ENCODE measurements around the gene MICAL3.

The MICAL3 gene

DNA sequence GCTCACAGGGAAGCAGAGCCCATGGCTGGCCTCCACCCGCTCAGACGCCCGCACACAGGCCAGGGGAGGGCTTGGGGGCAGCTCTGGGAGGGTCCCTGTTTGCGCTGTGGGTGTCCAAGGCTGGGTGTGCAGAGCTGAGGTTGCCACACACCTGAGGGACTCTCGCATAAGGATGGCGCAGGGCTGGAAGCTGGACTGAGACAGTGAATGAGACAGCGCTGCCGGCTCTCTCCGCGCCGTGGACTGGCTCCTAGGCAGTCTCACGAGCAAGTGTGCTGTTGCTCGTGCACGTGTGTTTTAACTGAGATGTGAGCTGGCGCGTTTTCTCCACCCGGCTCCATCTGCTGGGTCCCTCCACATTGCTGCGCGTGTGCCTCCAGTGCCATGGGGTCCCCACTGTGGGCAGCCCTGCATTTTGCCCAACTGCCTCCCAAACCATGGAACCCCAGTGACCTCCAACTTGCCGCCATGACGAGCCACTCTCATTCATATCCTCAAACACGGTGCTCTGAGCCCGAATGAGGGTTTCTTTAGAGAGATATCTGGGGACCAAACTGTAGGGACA lies 245.9 kb downstream of the MICAL3 start:
- Histone ChIP-seq H3K27ac (replicated peaks) (no peak overlapping the region; the same call in 1 of the 2 replicates), H3K4me3 (replicated peaks; ENCODE audit: insufficient read depth, low read length) (peak overlapping the region; percentile 38), H3K27me3 (ENCODE audit: insufficient read depth, poor library complexity, severe bottlenecking) (no peaks in the 10 kb centered on the region)
- DNase-seq (ENCODE audit: low read depth in 1 of 2, low spot score in 1 of 2): no peak
- TF ChIP-seq, protein P1, sequence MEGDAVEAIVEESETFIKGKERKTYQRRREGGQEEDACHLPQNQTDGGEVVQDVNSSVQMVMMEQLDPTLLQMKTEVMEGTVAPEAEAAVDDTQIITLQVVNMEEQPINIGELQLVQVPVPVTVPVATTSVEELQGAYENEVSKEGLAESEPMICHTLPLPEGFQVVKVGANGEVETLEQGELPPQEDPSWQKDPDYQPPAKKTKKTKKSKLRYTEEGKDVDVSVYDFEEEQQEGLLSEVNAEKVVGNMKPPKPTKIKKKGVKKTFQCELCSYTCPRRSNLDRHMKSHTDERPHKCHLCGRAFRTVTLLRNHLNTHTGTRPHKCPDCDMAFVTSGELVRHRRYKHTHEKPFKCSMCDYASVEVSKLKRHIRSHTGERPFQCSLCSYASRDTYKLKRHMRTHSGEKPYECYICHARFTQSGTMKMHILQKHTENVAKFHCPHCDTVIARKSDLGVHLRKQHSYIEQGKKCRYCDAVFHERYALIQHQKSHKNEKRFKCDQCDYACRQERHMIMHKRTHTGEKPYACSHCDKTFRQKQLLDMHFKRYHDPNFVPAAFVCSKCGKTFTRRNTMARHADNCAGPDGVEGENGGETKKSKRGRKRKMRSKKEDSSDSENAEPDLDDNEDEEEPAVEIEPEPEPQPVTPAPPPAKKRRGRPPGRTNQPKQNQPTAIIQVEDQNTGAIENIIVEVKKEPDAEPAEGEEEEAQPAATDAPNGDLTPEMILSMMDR (IDR thresholded peaks at IDR 0.05; ENCODE audit: insufficient read depth, low read length): no peak
- no peak for TF ChIP-seq SPI1 (IDR thresholded peaks at IDR 0.05; ENCODE audit: borderline replicate concordance, low read depth)

DNA sequence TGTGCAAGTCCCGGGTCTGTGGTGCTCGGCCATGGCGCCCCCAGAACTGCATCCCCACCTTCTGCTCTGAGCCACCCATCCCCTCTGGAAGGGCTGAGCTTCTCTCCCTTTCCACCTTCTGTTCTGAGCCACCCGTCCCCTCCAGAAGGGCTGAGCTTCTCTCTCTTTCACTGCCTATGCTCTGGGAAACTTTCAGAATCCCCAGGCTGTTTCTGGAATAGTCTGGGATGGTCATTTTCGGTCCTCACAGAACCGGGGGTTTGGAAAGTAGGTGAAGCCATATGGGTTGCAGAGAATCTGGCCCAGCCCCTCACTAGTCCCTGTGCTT lies 246.7 kb downstream of the MICAL3 start:
- Histone ChIP-seq H3K27ac (replicated peaks) (peak overlapping the region; percentile 91), H3K4me3 (replicated peaks; ENCODE audit: insufficient read depth, low read length) (peak overlapping the region; percentile 38), H3K27me3 (ENCODE audit: insufficient read depth, poor library complexity, severe bottlenecking) (no peaks in the 10 kb centered on the region)
- no peak for DNase-seq (ENCODE audit: low read depth in 1 of 2, low spot score in 1 of 2)
- TF ChIP-seq, protein P2, sequence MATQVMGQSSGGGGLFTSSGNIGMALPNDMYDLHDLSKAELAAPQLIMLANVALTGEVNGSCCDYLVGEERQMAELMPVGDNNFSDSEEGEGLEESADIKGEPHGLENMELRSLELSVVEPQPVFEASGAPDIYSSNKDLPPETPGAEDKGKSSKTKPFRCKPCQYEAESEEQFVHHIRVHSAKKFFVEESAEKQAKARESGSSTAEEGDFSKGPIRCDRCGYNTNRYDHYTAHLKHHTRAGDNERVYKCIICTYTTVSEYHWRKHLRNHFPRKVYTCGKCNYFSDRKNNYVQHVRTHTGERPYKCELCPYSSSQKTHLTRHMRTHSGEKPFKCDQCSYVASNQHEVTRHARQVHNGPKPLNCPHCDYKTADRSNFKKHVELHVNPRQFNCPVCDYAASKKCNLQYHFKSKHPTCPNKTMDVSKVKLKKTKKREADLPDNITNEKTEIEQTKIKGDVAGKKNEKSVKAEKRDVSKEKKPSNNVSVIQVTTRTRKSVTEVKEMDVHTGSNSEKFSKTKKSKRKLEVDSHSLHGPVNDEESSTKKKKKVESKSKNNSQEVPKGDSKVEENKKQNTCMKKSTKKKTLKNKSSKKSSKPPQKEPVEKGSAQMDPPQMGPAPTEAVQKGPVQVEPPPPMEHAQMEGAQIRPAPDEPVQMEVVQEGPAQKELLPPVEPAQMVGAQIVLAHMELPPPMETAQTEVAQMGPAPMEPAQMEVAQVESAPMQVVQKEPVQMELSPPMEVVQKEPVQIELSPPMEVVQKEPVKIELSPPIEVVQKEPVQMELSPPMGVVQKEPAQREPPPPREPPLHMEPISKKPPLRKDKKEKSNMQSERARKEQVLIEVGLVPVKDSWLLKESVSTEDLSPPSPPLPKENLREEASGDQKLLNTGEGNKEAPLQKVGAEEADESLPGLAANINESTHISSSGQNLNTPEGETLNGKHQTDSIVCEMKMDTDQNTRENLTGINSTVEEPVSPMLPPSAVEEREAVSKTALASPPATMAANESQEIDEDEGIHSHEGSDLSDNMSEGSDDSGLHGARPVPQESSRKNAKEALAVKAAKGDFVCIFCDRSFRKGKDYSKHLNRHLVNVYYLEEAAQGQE (IDR thresholded peaks at IDR 0.05; ENCODE audit: insufficient replicate concordance, low read depth): no peak
- TF ChIP-seq POLR2AphosphoS5 (IDR thresholded peaks at IDR 0.05; ENCODE audit: low read depth) (no peak), GABPA (IDR thresholded peaks at IDR 0.05; ENCODE audit: low read depth) (no peak), SPI1 (IDR thresholded peaks at IDR 0.05; ENCODE audit: borderline replicate concordance, low read depth) (no peak)
- TF ChIP-seq, protein P1 (IDR thresholded peaks at IDR 0.05; ENCODE audit: insufficient read depth, low read length): no peak

DNA sequence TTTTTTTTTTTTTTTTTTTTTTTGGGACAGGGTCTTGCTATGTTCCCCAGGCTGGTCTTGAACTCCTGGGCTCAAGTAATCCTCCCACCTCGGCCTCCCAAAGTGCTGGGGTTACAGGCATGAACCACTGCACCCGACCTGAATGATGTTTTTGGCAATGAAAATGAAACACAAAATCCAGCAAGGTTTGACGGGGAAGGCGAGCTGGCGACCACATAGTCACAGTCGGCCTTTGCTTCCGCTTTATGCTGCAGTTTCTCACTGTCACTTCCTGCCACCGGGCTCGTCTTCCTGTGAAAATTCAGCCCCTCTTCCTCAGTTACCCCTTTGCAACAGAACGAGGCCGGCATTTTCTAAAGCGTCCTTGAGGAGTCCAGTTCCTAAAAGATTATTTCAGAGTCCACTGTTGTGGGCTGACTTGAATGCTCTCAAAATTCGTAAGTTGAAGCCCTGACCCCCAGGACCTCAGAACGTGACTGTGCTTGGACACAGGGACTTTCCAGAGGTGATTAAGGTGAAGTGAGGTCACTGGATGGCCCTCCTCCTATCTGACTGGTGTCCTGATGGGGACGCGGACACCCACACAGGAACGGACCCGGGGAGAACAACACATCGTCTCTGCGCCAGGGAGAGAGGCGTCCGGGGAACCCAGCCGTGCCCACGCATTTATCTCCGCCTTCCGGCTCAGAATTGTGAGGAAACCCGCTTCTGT lies 247.2 kb downstream of the MICAL3 start:
- H3K27ac ChIP-seq (replicated peaks): peak overlapping the region; percentile 91
- TF ChIP-seq, protein P2 (IDR thresholded peaks at IDR 0.05; ENCODE audit: insufficient replicate concordance, low read depth): peak; percentile 37
- TF ChIP-seq, protein P1 (IDR thresholded peaks at IDR 0.05; ENCODE audit: insufficient read depth, low read length): no peak
- TF ChIP-seq POLR2AphosphoS5 (IDR thresholded peaks at IDR 0.05; ENCODE audit: low read depth) (peak; percentile 62), GABPA (IDR thresholded peaks at IDR 0.05; ENCODE audit: low read depth) (peak; percentile 70), SPI1 (IDR thresholded peaks at IDR 0.05; ENCODE audit: borderline replicate concordance, low read depth) (peak; percentile 65; the same call in 1 of the 2 replicates)
- H3K4me3 ChIP-seq (replicated peaks; ENCODE audit: insufficient read depth, low read length): peak overlapping the region; percentile 38
- H3K27me3 ChIP-seq (ENCODE audit: insufficient read depth, poor library complexity, severe bottlenecking): no peaks in the 10 kb centered on the region
- peak in 1 of 2 experiments; percentile 85 for DNase-seq (ENCODE audit: low read depth in 1 of 2, low spot score in 1 of 2)
